GM19043 (cell line): Measurements from ENCODE around the gene SLC39A11.
"Not testable (repeated sequence)": the region's sequence is repeated elsewhere in the genome, so short reads cannot be mapped to it uniquely, and the experiment has no call there.

ENCODE experiments used
- ATAC-seq: cut with Tn5 transposase; IDR thresholded peaks from one replicate; pipeline ENCODE4 v1.9.1; 2021; ENCODE audit warnings: low read depth; ENCODE audit not compliant: unreplicated experiment

The SLC39A11 gene

DNA sequence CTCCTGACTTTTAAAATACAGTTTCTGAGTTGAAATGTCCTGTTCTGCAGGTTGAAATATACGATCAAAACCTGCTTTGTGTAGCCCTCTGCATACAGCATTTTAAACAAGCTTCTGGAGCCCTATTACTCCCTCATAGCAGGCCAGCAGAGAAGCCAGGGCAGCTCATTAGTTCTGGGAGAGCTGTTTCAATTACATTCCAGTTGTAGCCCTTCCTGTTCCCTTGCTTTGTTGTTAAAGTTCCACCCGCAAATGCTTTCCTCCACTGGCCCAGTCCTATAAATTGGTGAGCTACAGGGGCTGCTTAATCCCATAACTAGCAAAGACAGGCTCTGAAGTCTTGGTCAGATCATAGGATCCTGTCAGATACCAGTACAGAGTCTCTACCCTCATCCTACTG lies 162.5 kb downstream of the SLC39A11 start:
- ATAC-seq = no peak

DNA sequence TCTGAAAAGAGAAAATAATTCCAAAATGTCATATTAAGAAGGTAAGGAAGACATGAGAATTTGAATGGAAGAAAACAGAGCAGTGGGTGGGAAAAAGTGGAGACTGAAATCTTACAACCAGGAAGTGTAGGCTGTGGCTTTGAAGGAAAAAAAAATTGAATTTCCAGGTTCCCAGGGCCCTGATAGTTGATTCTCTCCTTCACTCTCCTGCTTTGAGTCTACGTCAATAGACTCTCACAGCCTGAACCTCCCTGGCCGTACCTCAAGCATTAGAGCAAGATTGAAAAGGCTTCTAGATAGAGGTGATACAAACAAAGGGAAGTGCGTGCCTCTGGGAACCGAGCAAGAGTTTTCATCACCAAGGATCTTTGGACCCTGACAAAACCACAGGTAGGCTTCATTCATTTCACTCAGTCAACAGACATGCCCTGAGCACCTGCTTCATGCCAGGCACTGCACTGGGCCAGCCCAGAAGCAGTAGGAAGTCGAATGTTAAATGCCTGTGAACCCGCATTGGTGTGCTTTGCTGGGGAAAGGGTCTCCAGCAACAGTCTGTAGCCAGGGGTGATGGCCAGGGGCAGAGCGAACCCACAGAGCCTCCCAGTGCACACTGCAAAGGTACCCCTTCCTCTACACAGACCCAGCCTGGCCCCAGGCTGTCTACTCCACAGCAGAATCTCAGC lies 163.9 kb downstream of the SLC39A11 start:
- no peak for ATAC-seq

DNA sequence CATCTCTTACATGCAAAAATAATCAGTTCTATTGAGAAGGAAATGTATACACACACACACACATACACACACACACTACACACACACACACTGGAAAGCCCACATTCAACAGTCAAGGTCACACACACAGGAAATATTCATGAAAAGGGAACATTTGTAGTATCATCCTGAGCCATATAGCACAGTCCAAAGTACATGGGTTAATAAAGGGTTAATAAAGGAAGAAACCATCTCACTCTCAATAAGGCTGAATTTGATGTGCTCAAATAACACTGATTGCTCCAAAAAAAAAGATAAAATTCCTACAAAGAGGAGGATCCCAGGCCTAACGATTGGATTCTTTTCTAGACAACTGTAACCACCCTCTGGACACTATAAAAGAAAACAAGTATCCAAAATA lies 164.7 kb downstream of the SLC39A11 start:
- no peak for ATAC-seq

DNA sequence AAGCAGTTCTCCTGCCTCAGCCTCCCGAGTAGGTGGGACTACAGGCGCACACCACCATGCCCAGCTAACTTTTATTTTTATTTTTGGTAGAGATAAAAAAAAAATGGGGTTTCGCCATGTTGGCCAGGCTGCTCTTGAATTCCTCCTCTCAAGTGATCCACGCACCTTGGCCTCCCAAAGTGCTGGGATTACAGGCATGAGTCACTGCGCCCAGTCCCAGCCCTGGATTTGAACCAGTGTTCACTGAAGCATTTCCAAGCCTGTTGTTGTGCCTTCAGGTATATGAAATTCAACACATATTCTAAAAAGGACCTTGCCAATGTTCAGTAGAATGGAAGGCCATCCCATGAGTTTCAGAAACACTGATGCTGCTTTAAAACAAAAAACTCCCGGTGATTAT lies 165.3 kb downstream of the SLC39A11 start:
- ATAC-seq = no peak

DNA sequence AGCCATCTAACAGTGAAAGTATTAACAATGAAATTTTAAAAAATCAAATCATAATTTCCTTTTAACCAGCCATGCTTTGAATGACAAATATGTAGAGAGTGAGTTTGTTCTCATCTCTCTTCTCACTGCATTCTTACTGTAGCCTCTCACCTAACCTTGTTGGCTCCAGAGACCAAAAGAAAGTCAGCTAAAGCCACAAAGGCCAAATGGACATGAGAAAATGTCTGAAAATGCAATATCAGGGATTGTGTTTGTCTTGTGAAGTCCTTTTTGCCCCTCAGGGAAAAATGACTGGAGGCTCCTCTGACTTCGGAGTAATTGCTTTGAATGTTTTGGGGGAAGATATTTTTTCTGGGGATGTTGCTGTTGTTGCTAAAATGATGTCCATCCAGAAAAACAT lies 166.3 kb downstream of the SLC39A11 start:
- no peak for ATAC-seq

DNA sequence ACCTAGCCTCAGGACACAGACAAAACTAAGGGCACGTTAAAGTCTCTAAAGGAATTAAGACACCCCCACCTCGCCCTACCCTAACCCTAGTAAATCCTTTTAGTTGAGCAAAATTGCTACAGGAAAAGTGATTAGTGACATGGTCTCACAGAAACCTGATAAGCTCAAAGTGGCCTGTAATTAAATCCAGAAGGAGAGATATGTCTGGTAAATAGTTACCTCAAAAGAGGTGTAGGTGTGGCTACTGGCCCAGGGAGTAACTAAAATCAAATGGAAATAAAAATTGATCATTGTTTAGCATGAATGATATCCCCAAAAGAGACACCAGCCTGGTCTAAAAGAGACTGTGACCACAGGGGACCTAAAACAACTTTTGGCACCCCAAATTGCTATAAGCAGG lies 168.3 kb downstream of the SLC39A11 start:
- no peak for ATAC-seq

DNA sequence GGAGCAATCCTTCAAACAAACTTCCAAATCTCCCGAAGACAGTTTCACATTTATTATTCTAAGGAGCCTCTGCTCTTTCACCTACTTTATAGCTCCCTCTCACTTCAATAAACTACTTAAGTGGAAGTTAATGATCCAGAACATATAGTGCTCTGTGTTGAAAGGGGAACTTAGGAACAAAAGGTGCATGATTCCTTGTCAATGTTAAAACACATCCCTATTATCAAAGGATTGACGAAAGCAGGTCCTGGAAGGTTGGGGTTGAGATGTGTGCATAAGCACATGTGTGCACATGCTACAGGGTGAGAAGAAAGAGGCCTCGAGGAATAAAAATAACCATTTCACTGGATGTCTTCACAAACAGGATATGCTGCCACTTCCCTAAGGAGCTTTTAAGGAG lies 170.3 kb downstream of the SLC39A11 start:
- no peak for ATAC-seq

DNA sequence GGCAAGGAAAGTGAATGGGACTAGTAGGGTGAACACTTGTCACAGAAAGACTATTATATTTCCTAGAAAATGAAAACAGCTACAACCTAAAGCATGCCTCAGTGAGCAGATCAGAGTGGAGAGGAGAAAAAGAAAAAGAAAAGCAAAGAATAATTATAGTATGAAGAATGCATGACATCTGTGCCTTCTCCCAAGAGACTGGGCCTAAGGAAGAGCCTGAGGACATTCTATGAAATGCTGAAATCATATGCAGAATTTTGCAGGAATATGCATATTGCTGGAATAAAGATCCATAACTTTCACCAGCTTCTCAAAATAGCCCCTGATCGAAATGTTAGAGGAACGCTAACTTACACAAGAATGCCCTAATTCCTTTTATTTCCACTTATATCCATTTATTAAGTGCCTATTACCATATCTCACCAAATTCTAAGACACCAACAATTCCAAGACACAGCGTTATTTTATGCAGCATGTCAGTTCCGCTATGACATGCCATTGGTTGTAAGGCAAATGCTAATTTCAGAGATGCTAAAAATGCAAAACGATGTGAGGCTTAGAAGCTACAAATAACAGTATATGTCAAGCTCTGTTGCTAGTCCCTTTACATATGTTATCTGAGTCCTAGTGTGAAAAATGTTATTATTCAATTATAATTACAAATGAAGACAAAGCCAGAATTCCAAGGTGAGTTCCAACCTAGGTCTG lies 171.0 kb downstream of the SLC39A11 start:
- ATAC-seq = no peak

DNA sequence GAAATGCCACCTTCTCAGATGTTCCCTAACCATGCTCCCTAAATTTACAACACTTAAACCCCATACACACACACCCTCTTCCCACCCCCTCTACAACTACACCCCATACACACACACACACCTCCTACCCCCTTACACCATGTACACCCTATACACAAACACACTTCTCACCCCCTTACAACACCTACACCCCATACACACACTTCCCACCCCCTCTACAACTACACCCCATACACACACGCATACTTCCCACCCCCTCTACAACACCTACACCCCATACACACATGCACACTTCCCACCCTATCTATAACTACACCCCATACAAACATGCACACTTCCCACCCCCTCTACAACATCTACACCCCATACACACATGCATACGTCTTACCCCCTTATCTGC lies 172.0 kb downstream of the SLC39A11 start:
- ATAC-seq = no peak

DNA sequence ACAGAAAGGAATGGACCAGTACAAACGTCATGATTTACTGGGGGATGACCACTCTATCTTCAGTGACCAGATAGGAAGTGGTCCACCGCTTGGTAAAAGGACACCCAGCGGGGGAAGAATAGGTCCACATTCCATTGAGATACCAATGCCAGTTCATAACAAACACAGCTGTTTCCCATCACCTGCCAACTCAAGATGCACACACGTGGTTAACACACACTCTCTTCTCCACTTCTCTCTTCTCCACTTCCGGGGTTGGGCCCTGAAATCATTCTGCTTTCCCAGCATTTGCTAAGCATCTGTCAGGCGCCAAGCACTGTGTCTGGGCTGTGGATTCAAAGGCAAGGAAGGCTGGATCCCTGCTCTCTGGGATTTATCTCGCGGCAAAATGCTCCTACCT lies 175.5 kb downstream of the SLC39A11 start:
- no peak for ATAC-seq

DNA sequence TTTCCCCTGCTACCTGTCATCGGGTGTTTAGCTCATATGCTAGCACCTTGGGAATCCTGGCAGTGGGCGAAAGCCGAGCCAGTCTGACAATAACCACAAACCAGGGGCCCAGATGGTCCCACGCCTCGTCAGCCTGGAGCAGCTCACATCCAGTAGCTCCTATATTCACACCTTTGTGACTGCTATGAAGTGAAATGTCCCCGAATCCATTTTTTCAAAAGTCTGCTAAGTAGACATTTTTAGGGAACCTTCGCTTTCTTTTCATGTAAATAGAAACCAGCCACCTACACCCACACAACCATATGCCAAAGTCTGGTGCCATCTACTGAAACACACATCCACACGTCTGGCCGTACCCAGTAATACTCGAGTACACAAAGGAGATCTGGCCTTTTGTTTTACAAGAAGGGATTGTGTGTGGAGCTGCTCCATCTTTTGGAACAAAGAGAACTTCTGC lies 176.8 kb downstream of the SLC39A11 start:
- no peak for ATAC-seq

DNA sequence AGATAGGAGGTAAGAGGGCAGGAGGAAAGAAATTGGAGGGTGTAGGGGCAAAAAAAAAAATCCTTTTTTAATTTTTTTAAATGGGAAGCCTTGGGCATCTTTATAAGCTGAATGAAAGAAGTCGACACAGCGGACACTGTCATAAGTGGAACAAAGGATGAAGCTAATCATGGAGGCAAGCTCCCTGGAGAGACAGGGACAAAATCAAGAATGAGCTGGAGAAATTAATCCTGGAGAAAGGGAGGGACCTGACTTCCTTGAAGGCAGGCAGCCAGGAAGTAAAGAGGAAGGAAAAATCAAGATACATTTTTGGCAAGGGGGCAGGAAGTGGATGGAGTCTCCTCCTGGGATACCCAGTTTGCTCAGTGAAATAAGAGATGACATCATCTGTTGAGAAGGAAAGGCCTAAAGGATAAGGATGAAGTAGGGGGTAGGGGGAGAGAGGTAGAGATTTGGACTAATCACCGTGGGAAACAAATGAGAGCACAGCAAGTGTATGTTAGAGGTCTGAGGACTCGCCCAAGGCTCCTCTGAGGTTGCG lies 179.3 kb downstream of the SLC39A11 start:
- ATAC-seq = no peak

DNA sequence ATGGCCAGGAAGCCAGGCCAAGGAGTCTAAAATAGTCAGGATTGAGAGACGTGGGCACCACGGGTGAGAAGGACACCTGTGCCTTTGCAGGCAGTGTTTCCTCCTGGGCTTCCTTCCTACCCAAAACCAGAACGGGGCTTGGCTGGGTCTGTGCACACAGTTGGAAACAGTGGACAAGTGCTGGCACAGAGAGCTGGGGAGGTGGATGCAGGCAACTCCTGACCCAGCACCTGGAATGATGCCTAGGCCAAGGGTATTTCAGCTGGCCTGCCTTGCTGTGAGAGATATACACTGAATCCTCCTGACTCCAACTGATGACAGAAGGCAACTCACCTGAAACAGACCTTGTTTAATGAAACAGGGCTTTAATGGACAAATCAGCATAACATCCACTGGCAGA lies 186.2 kb downstream of the SLC39A11 start:
- no peak for ATAC-seq

DNA sequence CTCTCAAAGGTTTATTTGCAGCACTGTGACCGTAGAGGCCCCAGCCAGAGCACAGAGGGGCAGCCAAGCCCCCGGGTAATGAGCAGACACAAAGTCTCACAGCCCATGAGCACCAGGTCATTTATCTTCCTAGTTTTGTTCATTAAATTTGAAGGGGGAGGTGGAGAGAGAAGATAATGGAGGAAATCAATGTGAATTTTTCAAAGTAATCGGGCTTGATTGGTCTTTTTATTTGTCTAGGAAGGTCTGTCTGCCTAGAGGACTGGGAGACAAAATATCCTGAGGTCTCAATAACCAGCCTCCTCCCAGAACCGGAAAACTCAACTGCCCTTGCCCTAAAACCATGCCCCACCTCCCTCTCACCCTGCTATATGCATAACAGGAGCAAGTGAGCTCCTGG lies 189.0 kb downstream of the SLC39A11 start:
- ATAC-seq = no peak

DNA sequence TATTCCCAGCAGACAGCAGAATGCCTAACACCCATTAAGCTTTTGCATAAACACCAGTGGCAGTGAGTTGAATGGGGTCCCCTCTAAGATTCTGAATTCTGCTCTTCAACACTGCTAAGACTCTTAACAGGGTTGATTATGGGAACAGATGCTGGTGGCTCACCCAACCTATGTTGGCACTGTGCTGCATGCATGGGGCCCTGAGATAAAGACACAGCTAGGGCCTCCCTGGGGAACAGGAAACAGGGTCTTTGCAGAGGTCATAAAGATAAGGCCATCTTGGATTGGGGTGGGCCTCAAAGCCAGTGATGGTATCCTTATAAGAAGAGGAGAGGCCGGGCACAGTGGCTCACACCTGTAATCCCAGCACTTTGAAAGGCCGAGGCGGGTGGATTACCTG lies 190.8 kb downstream of the SLC39A11 start:
- no peak for ATAC-seq

DNA sequence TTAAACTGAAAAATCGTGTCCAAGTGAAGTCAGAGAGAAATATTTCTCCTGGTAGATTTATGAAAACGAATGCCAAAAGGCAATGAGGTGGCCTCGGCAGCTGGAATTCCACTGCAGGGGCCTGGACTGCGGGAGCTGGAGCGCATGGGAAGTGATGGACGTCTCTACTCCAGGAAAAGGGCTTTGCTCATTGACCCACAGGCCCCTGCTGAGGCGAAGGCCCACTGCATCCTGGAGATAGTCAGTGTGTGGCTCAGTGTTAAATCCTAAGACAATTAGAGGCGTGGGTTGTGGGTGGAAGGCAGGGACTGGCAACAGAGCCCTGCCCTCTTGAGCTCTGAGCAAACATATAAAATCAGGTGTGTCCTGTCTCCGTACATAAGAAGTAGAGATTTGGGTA lies 191.4 kb downstream of the SLC39A11 start:
- no peak for ATAC-seq

DNA sequence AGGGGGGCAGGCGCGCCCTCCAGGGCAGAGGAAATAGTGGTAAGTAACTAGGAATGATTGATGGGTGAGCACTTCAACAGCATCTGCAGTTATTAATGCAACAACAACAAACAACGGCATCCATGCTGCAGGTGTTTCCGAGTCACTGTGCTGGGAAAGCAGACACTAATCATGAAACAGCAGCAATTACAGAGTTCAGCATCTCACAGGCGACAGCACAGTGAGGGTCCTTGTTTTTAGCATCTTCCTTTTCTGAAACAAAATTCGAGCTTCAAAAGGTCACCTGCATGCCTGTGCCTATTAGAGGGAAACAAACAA lies 191.9 kb downstream of the SLC39A11 start:
- no peak for ATAC-seq

DNA sequence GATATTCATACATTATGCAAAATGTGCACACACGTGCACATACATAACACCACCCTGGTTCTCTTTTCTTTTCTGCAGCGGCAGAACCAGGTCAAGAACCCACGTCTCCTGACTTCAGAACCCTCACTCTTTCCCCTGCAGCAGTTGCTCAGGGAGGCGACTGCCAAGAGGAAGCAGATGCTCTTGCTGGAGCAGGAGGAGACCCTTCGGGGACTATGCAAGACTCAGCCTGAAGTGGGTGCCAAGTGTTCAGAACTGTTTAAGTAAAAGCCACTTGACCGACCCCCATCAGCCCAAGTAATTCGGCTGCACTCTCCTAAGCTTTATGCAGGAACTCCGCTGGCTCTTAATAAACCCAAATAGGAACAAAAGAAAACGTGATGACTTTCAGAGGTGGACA lies 193.8 kb downstream of the SLC39A11 start:
- no peak for ATAC-seq

DNA sequence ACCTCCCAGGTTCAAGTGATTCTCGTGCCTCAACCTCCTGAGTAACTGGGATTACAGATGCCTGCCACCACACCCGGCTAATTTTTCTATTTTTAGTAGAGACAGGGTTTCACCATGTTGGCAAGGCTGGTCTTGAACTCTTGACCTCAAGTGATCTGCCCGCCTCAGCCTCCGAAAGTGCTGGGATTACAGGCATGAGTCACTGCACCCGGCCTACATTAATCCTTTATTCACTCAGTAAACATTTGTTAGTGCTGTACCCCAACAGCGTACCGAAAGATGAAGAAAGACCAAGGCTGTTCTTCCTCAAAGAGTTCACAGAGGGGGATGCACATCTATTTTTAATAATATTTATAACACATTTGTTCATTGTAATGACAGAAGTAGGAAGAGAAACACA lies 196.2 kb downstream of the SLC39A11 start:
- ATAC-seq = not testable (repeated sequence)

DNA sequence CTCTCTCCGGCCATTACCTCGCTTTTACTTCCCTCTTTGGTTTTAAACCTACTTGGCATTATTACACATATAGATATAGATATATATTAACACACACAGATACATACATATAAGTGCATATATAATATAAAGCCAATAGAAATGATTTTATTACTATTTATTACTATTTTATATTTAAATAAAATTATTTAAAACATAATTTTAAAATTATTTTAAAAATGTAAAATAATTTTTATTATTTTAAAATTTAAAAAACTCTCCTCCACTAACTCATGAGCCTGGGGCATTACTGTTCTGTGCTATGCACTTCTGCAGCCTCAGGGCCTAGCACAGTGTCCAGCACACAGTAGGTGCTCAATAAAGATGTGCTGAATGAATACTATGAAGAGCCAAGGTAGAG lies 200.9 kb downstream of the SLC39A11 start:
- no peak for ATAC-seq

DNA sequence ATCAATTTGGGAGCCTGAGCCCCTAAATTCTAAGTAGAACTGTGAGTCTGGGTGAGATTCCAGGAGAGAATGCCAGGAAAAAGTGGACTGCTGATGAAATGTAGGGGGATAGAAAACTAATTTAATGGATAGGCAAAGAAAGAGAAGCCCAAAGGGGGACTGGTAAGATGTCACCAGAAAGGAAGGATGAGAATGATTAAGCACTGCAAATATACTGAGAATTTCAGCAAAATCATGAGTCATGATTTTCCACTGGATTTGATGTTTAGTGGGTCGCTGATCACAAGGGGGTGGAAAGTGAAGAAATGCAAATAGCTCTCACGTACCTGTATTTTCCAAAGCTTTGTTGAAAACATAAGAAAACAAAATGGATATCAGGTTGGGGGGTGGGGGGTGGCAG lies 201.8 kb downstream of the SLC39A11 start:
- ATAC-seq = no peak

DNA sequence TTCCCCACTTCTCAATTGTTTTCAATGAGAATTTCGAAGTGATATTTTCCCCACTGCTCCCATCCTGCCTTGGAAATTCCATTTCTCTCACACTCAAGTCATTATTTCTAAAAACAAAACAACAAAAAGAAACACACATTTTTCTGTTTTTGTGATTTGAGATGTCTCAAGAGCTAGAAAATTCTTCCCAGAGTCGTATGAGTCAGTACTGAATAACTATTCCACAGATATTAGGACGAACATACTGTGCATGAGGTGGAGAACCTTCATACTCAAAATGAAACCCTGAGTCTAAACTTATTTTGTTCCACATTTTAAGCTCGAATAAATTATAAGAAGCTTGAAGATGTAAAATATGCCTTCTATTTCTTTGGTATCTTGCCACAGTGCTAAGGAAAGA lies 204.6 kb downstream of the SLC39A11 start:
- no peak for ATAC-seq
